ENCODE results near the gene TMEM107. TPM values are rescaled to one million over a fixed set of nuclear protein-coding genes. Genes with fewer than 3 reads are reported as not detected.
A peak's percentile ranks its signal among the peaks of the same experiment; 100 is the strongest.

The TMEM107 gene
- total and polyA plus RNA-seq, 2 donors (not counting 1 experiment from before 2014, with no cell fraction given): 9.8 to 36.0 TPM

GRCh38 chr17:8151120-8151640 is 25.0 kb downstream of the TMEM107 start:
- peak overlapping the region; percentile 96 for H3K9ac ChIP-seq (ENCODE audit: insufficient read depth, low read length)
- peaks cover 24% of the 10 kb centered on the region for H3K4me1 ChIP-seq (ENCODE audit: control insufficient read depth, extremely low read depth, insufficient read depth, low read length)
- H3K27me3 ChIP-seq (ENCODE audit: control insufficient read depth, insufficient read depth, low read length): no peaks in the 10 kb centered on the region
- peak overlapping the region; percentile 94 for H3K4me2 ChIP-seq (ENCODE audit: extremely low read depth, insufficient read depth, low read length)
- TF ChIP-seq CTCF (conservative IDR thresholded peaks at IDR 0.05 in 1 of 2, IDR thresholded peaks at IDR 0.05 in 1 of 2; ENCODE audit: low read depth in 1 of 2, low read length in 2 of 2) (no peak), EZH2 (IDR thresholded peaks at IDR 0.05; ENCODE audit: low read length, missing control alignments) (no peak)
- peak overlapping the region; percentile 88 for H3K27ac ChIP-seq (ENCODE audit: insufficient read depth, low read length)
- peak overlapping the region; percentile 70 to 88 (median 76) for H3K4me3 ChIP-seq (replicated peaks in 1 of 4; ENCODE audit: control extremely low read depth in 1 of 4, insufficient read depth in 1 of 4, low read depth in 3 of 4, low read length in 4 of 4)
- peaks cover 24% of the 10 kb centered on the region for H3K36me3 ChIP-seq (ENCODE audit: control insufficient read depth, insufficient read depth, low read length)
- H3K9me3 ChIP-seq (ENCODE audit: control insufficient read depth, insufficient read depth, low read depth, low read length): no peaks in the 10 kb centered on the region
- peak; percentile 90 to 92 for DNase-seq (ENCODE audit: low read depth in 2 of 2)
- H2AFZ ChIP-seq (ENCODE audit: low read length): no peak overlapping the region
- peaks cover 2% of the 10 kb centered on the region for H3K79me2 ChIP-seq (ENCODE audit: control insufficient read depth, insufficient read depth, low read length)
- no peaks in the 10 kb centered on the region for H4K20me1 ChIP-seq (ENCODE audit: control insufficient read depth, extremely low read depth, insufficient read depth, low read length)

GRCh38 chr17:8150194-8151119 is 25.7 kb downstream of the TMEM107 start:
- H3K79me2 ChIP-seq (ENCODE audit: control insufficient read depth, insufficient read depth, low read length): peaks cover 2% of the 10 kb centered on the region
- H3K36me3 ChIP-seq (ENCODE audit: control insufficient read depth, insufficient read depth, low read length): peaks cover 28% of the 10 kb centered on the region
- peaks cover 19% of the 10 kb centered on the region for H3K4me1 ChIP-seq (ENCODE audit: control insufficient read depth, extremely low read depth, insufficient read depth, low read length)
- TF ChIP-seq CTCF (conservative IDR thresholded peaks at IDR 0.05 in 1 of 2, IDR thresholded peaks at IDR 0.05 in 1 of 2; ENCODE audit: low read depth in 1 of 2, low read length in 2 of 2): no peak
- no peak for TF ChIP-seq EZH2 (IDR thresholded peaks at IDR 0.05; ENCODE audit: low read length, missing control alignments)
- no peaks in the 10 kb centered on the region for H3K9me3 ChIP-seq (ENCODE audit: control insufficient read depth, insufficient read depth, low read depth, low read length)
- no peak for DNase-seq (ENCODE audit: low read depth in 2 of 2)
- peak overlapping the region in 3 of 4 experiments; percentile 18 to 88 (median 77) for H3K4me3 ChIP-seq (replicated peaks in 1 of 4; ENCODE audit: control extremely low read depth in 1 of 4, insufficient read depth in 1 of 4, low read depth in 3 of 4, low read length in 4 of 4)
- peak overlapping the region; percentile 88 for H3K27ac ChIP-seq (ENCODE audit: insufficient read depth, low read length)
- no peaks in the 10 kb centered on the region for H3K27me3 ChIP-seq (ENCODE audit: control insufficient read depth, insufficient read depth, low read length)
- H2AFZ ChIP-seq (ENCODE audit: low read length): no peak overlapping the region
- no peaks in the 10 kb centered on the region for H4K20me1 ChIP-seq (ENCODE audit: control insufficient read depth, extremely low read depth, insufficient read depth, low read length)
- H3K9ac ChIP-seq (ENCODE audit: insufficient read depth, low read length): peak overlapping the region; percentile 54
- peak overlapping the region; percentile 94 for H3K4me2 ChIP-seq (ENCODE audit: extremely low read depth, insufficient read depth, low read length)

- no peak for TF ChIP-seq EZH2 (IDR thresholded peaks at IDR 0.05; ENCODE audit: low read length, missing control alignments)
- TF ChIP-seq CTCF (conservative IDR thresholded peaks at IDR 0.05 in 1 of 2, IDR thresholded peaks at IDR 0.05 in 1 of 2; ENCODE audit: low read depth in 1 of 2, low read length in 2 of 2): no peak
- Histone ChIP-seq H3K4me1 (ENCODE audit: control insufficient read depth, extremely low read depth, insufficient read depth, low read length) (peaks cover 14% of the 10 kb centered on the region), H3K9ac (ENCODE audit: insufficient read depth, low read length) (no peak overlapping the region), H3K4me3 (replicated peaks in 1 of 4; ENCODE audit: control extremely low read depth in 1 of 4, insufficient read depth in 1 of 4, low read depth in 3 of 4, low read length in 4 of 4) (no peak overlapping the region), H2AFZ (ENCODE audit: low read length) (no peak overlapping the region), H3K36me3 (ENCODE audit: control insufficient read depth, insufficient read depth, low read length) (peaks cover 28% of the 10 kb centered on the region), H3K4me2 (ENCODE audit: extremely low read depth, insufficient read depth, low read length) (no peak overlapping the region), H4K20me1 (ENCODE audit: control insufficient read depth, extremely low read depth, insufficient read depth, low read length) (no peaks in the 10 kb centered on the region), H3K9me3 (ENCODE audit: control insufficient read depth, insufficient read depth, low read depth, low read length) (no peaks in the 10 kb centered on the region), H3K27ac (ENCODE audit: insufficient read depth, low read length) (no peak overlapping the region), H3K27me3 (ENCODE audit: control insufficient read depth, insufficient read depth, low read length) (no peaks in the 10 kb centered on the region), H3K79me2 (ENCODE audit: control insufficient read depth, insufficient read depth, low read length) (peaks cover 2% of the 10 kb centered on the region)
- no peak for DNase-seq (ENCODE audit: low read depth in 2 of 2)
Measured at GRCh38 chr17:8149419-8150193, 26.6 kb downstream of the TMEM107 start.

All from fibroblast of lung (primary cell).